HTR-8/SVneo (cell line): Measurements from ENCODE around the gene PAX4.
"Not testable (repeated sequence)": the region's sequence is repeated elsewhere in the genome, so short reads cannot be mapped to it uniquely, and the experiment has no call there.

Experiments
- DNase-seq: peaks from one replicate; pipeline ENCODE4 v3.0.0; 2011; ENCODE audit warnings: low spot score, mixed read lengths; ENCODE audit not compliant: insufficient read length
- FAIRE-seq: peaks from 2 replicates; lab custom pipeline; 2011; peaks lifted over from hg19 to GRCh38; lab: Jason Lieb, UNC

The PAX4 gene

DNA sequence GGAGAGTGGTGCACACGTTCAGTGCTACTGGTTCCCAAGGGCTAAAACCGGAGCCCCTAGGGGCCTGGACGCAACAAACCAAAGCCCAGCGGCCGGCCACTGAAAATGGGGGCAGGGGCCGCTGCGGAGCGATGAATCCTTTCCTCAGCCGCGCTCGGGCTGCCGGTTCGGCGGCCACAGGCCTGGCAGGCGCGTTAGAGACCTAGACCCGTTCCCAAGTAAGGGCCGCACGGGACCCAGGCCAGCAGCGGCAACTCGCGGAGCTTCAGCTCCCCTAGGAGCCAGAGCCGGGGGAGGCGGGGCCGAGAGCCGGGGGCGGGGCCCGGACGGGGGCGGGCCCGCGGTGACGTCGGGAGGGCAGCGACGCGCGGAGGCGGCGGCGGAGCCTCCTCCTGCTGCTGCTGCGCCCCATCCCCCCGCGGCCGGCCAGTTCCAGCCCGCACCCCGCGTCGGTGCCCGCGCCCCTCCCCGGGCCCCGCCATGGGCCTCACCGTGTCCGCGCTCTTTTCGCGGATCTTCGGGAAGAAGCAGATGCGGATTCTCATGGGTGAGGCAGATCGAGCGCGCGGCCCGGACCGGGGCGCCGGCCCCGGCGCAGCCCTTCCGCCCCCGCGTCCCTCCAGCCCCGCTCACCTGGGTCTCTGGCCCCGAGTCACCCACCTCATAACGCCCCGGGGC, 29.8 kb downstream of the PAX4 start, which contains the start of gene ARF5:
Gene ARF5 (plus strand): TSS at position 393 of the 678 bp plus-strand sequence. CDS start 88 bp downstream, at position 481.
- no peak for FAIRE-seq
- peak; percentile 80 for DNase-seq

DNA sequence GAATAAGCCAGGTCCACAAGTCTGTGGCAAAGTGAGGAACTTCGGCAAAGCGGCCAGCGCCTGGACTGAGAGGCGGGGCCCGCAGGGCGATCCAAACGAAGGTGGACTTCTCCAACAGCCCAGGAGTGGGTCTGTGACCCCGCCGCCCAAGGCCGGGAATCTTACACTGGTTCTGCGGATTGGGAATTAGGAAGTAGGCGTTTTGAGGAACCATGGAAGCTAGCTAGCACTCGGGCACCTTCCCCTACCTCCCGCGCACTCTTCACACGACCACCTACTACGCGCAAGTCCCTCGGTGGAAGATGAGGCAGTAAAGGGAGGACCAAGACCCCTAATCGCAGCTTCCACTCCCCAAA, 30.3 kb downstream of the PAX4 start:
- no peak for DNase-seq
- no peak for FAIRE-seq

GRCh38 chr7:127586346-127586745, 31.6 kb downstream of the PAX4 start:
- no peak for FAIRE-seq

DNA sequence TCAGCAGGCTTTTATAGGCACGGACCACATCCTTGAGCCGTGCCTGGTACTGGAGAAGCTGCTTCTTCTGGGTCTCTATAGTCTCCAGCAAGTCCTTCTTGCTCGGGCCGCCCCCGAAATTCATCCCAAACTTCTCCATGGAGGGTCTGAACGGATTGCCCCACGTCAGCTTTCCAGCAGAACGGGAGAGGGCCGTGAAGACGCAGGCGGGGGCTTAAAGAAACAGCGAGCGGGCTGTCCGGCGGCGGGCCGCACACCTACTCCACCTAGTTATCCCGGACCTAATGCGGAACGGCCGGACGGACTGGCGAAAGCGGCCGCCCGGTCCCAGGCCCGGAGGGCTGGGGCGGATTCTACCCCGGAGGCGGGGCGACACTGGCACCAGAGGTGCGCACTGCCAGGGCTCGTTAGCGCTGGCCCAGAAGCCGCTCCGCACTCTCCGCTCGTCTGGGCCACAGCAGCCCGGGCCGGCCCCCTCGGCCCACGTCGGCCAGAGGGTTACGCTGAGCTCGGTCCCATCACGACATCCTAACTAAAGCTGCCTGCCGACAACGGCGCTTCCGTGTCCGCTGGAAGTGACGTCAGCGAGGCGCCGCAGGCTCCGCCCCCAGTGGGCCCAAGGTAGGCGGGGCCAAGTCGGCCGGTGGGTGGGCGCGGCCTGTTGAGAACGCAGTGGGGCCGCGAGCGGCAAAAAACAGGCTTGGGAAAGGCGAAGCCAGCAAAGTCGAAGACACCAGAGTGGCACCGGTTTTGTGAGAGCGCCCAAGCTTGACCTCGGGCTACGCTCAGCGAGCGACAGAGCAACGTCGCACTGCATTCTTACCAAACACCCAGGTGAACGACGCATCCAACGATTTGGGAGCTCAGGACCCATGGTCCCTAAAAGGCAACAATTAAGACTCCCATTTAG, 32.6 kb downstream of the PAX4 start, which contains the start of gene GCC1:
Gene GCC1 (minus strand): TSS at position 553 of the 910 bp plus-strand sequence. CDS start 414 bp downstream, at position 139.
- FAIRE-seq (no peak), DNase-seq (peak; percentile 79)

More at GRCh38 chr7:127586346-127586745, 31.6 kb downstream of the PAX4 start:
- no peak for DNase-seq

GRCh38 chr7:127584648-127585043, 33.3 kb downstream of the PAX4 start:
- DNase-seq = no peak
- no peak for FAIRE-seq

- DNase-seq (no peak), FAIRE-seq (no peak)
These were observed 35.6 kb downstream of the PAX4 start for GRCh38 chr7:127582361-127582760.

GRCh38 chr7:127581716-127582115, 36.2 kb downstream of the PAX4 start:
- no peak for DNase-seq
- no peak for FAIRE-seq

- FAIRE-seq = no peak
These were observed 37.3 kb downstream of the PAX4 start for GRCh38 chr7:127580612-127581011.

DNA sequence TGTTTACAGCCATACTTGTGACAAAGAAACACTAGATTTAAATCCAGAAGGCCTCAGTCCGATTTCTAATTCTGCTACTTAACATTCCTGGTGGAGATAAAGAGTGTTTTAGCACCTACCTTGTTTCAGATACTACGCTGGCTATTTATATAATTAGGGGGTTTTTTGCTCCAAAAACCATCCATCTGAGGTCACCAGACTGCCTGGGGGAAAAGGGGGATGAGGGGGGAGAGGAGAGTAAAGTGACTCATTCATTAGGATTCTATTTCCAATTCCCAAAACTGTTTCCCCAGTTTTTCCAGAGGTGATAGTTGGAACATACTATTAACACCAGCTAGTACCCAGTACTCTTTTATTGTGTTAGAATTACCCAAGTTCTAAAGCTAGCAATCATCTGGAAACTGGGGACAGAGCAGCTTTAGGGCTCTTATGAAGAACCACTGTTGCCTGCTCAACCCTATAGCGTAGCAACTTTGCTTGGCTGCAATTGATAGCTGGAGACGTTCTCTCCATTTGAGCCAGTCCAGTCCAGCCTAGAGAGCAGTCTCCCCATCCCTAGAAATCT, 39.1 kb downstream of the PAX4 start:
- no peak for FAIRE-seq

More at GRCh38 chr7:127580612-127581011, 37.3 kb downstream of the PAX4 start:
- DNase-seq = no peak

DNA sequence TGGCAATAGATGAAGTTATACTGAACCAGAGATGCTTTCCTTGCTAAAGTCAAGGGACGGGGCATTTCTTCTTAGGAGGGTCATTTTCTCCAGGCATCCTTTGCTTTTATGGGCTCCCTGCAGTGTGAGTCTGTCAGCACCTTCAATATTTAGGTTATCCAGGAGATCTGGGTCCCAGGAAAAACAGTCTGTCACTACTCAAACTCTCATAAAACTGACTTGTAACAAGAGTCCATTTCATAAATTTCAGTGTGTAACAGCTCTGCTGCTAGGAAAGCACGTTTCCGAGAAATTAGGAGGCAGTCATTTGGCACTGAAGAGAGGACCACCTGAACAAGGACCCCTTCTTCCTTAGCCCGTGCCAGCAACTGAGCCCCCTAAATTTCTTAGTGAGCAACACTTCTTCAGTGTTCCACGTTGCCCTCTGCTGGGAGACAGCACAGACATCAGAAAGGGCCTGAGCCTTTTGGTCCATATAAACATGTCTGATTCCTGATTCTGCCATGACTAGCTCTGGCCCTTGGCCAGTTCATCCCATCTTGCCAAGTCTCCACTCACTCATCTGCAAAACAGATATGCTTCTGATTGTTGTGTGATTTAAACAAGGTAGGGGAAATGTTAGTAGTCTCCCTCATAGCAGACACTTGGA, 39.8 kb downstream of the PAX4 start:
- FAIRE-seq (no peak), DNase-seq (no peak)

More for the DNA sequence above, 39.1 kb downstream of the PAX4 start:
- no peak for DNase-seq

DNA sequence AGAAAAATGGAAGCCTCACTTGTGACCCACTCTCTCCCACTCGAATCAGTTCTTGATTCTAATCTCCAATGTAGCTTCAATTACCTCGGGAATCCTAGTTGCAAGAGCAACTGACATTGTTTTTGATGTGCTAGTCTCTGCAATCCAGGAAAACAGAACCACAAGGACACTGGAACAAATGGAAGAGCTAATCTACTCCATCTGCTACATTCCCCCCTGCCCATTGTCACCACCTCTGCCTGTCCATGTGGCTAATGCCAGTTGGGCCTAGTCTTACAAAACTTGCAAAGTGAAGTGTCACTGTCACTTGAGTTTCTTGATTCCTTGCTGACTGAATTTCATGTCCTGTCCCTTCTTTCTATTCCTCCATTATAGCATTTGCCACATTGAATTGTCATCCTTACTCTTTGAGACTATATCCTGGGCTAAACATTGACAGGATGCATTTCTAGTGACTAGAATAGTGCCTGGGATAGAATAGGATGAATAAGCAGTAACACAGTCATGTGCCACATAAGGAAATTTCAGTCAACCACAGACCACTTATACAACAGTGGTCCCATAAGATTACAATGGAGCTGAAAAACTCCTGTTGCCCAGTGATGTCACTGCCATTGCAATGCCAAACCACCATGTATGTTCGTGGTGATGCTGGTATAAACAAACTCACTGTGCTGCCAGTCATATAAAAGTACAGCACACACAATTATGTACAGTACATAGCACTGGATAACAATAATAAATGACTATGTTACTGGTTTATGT, 46.0 kb downstream of the PAX4 start:
- DNase-seq = no peak
- no peak for FAIRE-seq

- DNase-seq, FAIRE-seq: not testable (repeated sequence)
These were observed 49.9 kb downstream of the PAX4 start for GRCh38 chr7:127568034-127568433.

DNA sequence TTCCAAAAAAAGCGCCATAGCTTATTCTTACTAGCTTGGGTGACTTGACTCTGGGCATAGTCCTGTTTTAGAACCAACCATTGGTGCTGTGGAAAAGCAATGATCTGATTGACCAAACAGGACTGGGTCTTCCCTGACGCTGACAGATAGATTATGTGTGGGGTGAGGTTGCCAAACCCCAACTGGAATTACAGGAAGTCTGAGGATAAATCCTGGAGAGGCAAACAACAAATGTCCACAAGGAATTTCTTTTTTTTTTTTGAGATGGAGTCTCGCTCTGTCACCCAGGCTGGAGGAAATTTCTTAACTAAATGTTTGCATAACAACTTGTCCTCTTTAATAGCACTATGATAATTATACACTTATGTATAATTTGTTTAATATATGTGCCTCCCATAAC, 51.7 kb downstream of the PAX4 start:
- DNase-seq = no peak

More for the DNA sequence above, 51.7 kb downstream of the PAX4 start:
- FAIRE-seq = no peak
